ENCODE data around the gene HS6ST3. TPM values are rescaled to one million over a fixed set of nuclear protein-coding genes. Genes with fewer than 3 reads are reported as not detected.

The HS6ST3 gene
- total and polyA plus RNA-seq, 5 donors from 2014 or later, result not detected

DNA sequence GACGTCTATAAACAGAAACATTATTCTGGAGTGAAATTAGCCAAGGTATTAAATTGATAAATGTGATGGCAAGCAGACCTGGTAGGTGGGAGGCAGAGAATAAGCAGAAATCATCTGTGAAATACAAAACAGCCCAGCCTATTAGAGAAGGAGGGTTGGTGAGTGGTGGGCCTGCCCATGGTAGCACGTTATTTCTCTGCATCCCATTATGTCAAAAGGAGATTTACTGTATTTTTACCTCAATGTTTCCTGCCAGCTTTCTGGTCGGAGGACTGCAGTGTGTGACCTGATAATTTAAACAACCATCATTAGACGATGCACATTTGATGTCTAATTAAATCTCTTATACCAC is 703.5 kb downstream of the HS6ST3 start:
- no peak overlapping the region for H3K4me3 ChIP-seq (ENCODE audit: low read depth, low read length)
- no peak overlapping the region for H3K27ac ChIP-seq (ENCODE audit: insufficient read depth, low read length, poor library complexity, severe bottlenecking)
- Mint-ChIP-seq H3K27me3 (no peaks in the 10 kb centered on the region), H3K9me3 (peaks cover 0 to 5% (median 0%) of the 10 kb centered on the region in 7 donors), H3K27ac (no peak overlapping the region), H3K36me3 (no peaks in the 10 kb centered on the region), H3K4me1 (no peaks in the 10 kb centered on the region), H3K4me3 (no peak overlapping the region)
- H3K4me1 ChIP-seq (ENCODE audit: control insufficient read depth, insufficient read depth, low read length, poor library complexity, severe bottlenecking), result no peaks in the 10 kb centered on the region
- no peaks in the 10 kb centered on the region for H3K27me3 ChIP-seq (ENCODE audit: control insufficient read depth, insufficient read depth, low read length)
- ATAC-seq (ENCODE audit: low read depth in 2 of 2), result no peak
- H3K9me3 ChIP-seq (ENCODE audit: control insufficient read depth in 2 of 2, low read length in 2 of 2), result no peaks in the 10 kb centered on the region
- no peaks in the 10 kb centered on the region for H3K36me3 ChIP-seq (ENCODE audit: control insufficient read depth, insufficient read depth, low read length)
- no peak for DNase-seq

DNA sequence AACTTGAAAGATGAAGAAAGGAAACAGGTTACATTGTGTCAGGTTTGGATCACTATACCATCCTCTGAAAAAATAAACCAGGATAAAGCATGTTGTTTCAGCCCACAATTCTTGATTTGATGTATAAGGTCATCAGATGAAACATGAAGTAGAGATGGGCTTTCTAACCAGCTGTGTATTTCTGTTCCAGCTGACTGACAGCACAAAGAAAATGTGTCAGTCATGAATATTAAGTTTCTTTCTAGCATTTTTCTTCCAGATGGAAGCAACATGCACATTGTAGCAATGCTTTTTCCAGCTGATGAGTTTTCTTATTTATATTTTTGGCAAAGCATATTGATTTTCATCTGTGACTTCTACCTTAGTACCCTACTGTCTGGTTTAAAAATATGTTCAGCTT is 704.8 kb downstream of the HS6ST3 start:
- H3K4me3 Mint-ChIP-seq, result no peak overlapping the region
- no peaks in the 10 kb centered on the region for H3K36me3 Mint-ChIP-seq
- Histone ChIP-seq H3K27ac (ENCODE audit: insufficient read depth, low read length, poor library complexity, severe bottlenecking) (no peak overlapping the region), H3K4me3 (ENCODE audit: low read depth, low read length) (no peak overlapping the region), H3K36me3 (ENCODE audit: control insufficient read depth, insufficient read depth, low read length) (no peaks in the 10 kb centered on the region), H3K27me3 (ENCODE audit: control insufficient read depth, insufficient read depth, low read length) (no peaks in the 10 kb centered on the region), H3K9me3 (ENCODE audit: control insufficient read depth in 2 of 2, low read length in 2 of 2) (no peaks in the 10 kb centered on the region), H3K4me1 (ENCODE audit: control insufficient read depth, insufficient read depth, low read length, poor library complexity, severe bottlenecking) (no peaks in the 10 kb centered on the region)
- H3K27me3 Mint-ChIP-seq, result no peaks in the 10 kb centered on the region
- ATAC-seq (ENCODE audit: low read depth in 2 of 2) (no peak), DNase-seq (no peak)
- H3K27ac Mint-ChIP-seq, result no peak overlapping the region
- peaks cover 0 to 5% (median 0%) of the 10 kb centered on the region in 7 donors for H3K9me3 Mint-ChIP-seq
- H3K4me1 Mint-ChIP-seq, result no peaks in the 10 kb centered on the region

DNA sequence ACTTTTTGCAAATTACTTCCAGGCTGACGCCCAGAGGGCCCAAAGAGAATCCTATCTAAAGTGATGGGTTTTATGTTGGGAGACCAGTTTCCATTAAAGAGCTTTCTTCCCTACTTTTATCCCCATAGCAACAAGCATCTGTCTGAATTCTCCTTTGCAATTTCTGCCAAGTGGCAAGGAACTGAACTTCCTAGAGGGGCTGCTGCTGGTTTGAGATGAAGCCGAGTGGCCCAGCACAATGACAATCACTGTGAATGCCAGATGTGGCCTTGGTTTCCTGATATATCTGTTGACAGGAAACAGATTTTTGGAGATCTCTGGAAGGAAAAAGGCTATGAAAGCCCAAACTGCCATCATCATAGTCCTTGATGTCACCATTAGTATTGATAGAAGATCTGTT is 705.8 kb downstream of the HS6ST3 start:
- DNase-seq (no peak), ATAC-seq (ENCODE audit: low read depth in 2 of 2) (no peak)
- no peaks in the 10 kb centered on the region for H3K4me1 Mint-ChIP-seq
- Histone ChIP-seq H3K4me3 (ENCODE audit: low read depth, low read length) (no peak overlapping the region), H3K27me3 (ENCODE audit: control insufficient read depth, insufficient read depth, low read length) (no peaks in the 10 kb centered on the region), H3K36me3 (ENCODE audit: control insufficient read depth, insufficient read depth, low read length) (no peaks in the 10 kb centered on the region), H3K9me3 (ENCODE audit: control insufficient read depth in 2 of 2, low read length in 2 of 2) (no peaks in the 10 kb centered on the region), H3K27ac (ENCODE audit: insufficient read depth, low read length, poor library complexity, severe bottlenecking) (no peak overlapping the region), H3K4me1 (ENCODE audit: control insufficient read depth, insufficient read depth, low read length, poor library complexity, severe bottlenecking) (no peaks in the 10 kb centered on the region)
- peaks cover 0 to 5% (median 0%) of the 10 kb centered on the region in 7 donors for H3K9me3 Mint-ChIP-seq
- H3K4me3 Mint-ChIP-seq, result no peak overlapping the region
- H3K36me3 Mint-ChIP-seq, result no peaks in the 10 kb centered on the region
- no peaks in the 10 kb centered on the region for H3K27me3 Mint-ChIP-seq
- no peak overlapping the region for H3K27ac Mint-ChIP-seq

DNA sequence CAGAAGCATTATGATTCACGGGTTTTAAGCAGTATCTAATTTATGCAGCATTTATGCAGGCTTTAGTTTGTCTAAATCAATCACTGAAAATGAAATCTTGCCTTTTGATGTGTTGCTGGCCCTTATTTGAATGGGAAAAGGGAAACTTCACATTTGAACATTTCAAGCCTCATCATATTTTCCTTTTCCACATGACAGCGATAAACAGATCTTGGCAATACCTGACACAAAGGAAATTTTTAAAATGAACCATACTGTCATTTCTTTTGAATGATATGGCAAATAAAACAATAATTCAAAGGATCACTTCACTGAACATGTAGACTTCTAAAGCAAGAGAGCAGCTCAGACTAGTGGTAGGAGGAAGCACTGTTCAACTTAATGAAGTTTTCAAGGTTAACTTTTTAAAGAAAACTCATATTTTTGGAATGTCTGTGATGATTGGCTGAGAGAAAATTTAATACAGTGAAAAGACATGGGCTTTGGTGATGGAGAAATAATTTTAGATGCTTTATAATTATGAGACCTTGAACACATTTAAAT is 706.3 kb downstream of the HS6ST3 start:
- H3K4me3 ChIP-seq (ENCODE audit: low read depth, low read length), result no peak overlapping the region
- ATAC-seq (ENCODE audit: low read depth in 2 of 2) (no peak), DNase-seq (no peak)
- Mint-ChIP-seq H3K27me3 (no peaks in the 10 kb centered on the region), H3K9me3 (peaks cover 0 to 8% (median 0%) of the 10 kb centered on the region in 7 donors), H3K4me1 (no peaks in the 10 kb centered on the region), H3K4me3 (no peak overlapping the region), H3K36me3 (no peaks in the 10 kb centered on the region), H3K27ac (no peak overlapping the region)
- no peaks in the 10 kb centered on the region for H3K4me1 ChIP-seq (ENCODE audit: control insufficient read depth, insufficient read depth, low read length, poor library complexity, severe bottlenecking)
- H3K27me3 ChIP-seq (ENCODE audit: control insufficient read depth, insufficient read depth, low read length), result no peaks in the 10 kb centered on the region
- no peaks in the 10 kb centered on the region for H3K36me3 ChIP-seq (ENCODE audit: control insufficient read depth, insufficient read depth, low read length)
- no peaks in the 10 kb centered on the region for H3K9me3 ChIP-seq (ENCODE audit: control insufficient read depth in 2 of 2, low read length in 2 of 2)
- no peak overlapping the region for H3K27ac ChIP-seq (ENCODE audit: insufficient read depth, low read length, poor library complexity, severe bottlenecking)

DNA sequence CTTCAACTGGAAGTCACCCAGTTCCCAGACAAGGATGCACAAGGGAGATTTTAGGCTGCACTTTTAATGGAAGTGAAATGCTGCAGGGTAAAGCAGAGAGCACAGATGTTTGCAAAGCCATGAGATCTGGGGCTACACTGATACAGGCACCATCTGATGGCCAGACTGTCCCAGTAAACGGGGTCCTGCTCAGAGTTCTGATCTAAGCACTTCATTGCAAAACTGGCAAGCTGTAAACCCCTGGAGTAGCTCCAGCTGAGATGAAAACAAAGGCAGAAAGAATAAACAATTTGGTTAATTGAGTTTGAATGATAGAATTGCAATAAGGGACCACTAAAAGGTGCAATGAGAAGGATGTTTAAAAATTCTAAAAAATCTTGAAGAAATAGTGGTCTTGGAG is 707.2 kb downstream of the HS6ST3 start:
- Histone ChIP-seq H3K36me3 (ENCODE audit: control insufficient read depth, insufficient read depth, low read length) (no peaks in the 10 kb centered on the region), H3K27me3 (ENCODE audit: control insufficient read depth, insufficient read depth, low read length) (no peaks in the 10 kb centered on the region), H3K9me3 (ENCODE audit: control insufficient read depth in 2 of 2, low read length in 2 of 2) (no peaks in the 10 kb centered on the region), H3K27ac (ENCODE audit: insufficient read depth, low read length, poor library complexity, severe bottlenecking) (no peak overlapping the region), H3K4me1 (ENCODE audit: control insufficient read depth, insufficient read depth, low read length, poor library complexity, severe bottlenecking) (no peaks in the 10 kb centered on the region), H3K4me3 (ENCODE audit: low read depth, low read length) (no peak overlapping the region)
- Mint-ChIP-seq H3K27me3 (no peaks in the 10 kb centered on the region), H3K9me3 (peaks cover 0 to 8% (median 0%) of the 10 kb centered on the region in 7 donors), H3K4me1 (no peaks in the 10 kb centered on the region), H3K4me3 (no peak overlapping the region), H3K27ac (no peak overlapping the region), H3K36me3 (no peaks in the 10 kb centered on the region)
- DNase-seq (no peak), ATAC-seq (ENCODE audit: low read depth in 2 of 2) (no peak)

DNA sequence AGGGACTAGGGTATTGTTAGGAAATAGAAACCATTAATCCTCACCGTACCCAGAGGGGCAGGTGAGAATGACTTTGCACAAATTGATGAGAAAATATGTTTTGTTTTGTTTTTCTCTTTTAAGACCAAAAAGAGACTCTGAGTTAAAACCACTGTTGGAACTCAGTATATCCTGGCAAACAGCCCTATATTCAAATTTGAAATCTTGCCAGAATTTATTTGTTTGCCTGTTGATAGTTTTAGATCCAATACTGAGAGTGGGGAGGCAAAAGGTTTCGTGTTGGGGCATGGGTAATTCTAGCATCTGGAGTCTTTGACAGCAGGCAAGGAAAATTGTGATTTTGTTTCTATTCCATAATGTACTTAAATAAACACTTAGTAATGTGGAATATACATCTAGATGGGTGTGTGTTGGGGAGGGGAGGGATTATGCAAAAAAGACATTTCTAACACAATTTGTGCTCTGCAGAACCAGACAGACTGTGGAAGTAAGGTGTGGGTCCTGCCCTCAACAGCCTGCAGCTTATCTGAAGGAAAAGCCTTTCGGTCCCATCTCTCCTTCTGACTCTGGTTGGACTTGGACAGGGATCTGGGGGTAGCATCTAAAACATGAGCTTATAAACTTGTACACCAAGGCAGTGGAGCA is 713.7 kb downstream of the HS6ST3 start:
- H3K9me3 Mint-ChIP-seq, result peaks cover 0 to 10% (median 3%) of the 10 kb centered on the region in 7 donors
- no peaks in the 10 kb centered on the region for H3K4me1 Mint-ChIP-seq
- H3K27ac Mint-ChIP-seq, result no peak overlapping the region
- H3K4me1 ChIP-seq (ENCODE audit: control insufficient read depth, insufficient read depth, low read length, poor library complexity, severe bottlenecking), result no peaks in the 10 kb centered on the region
- H3K4me3 Mint-ChIP-seq, result no peak overlapping the region
- no peak overlapping the region for H3K27ac ChIP-seq (ENCODE audit: insufficient read depth, low read length, poor library complexity, severe bottlenecking)
- no peaks in the 10 kb centered on the region for H3K36me3 ChIP-seq (ENCODE audit: control insufficient read depth, insufficient read depth, low read length)
- H3K27me3 Mint-ChIP-seq, result no peaks in the 10 kb centered on the region
- DNase-seq, result no peak
- H3K4me3 ChIP-seq (ENCODE audit: low read depth, low read length), result no peak overlapping the region
- no peak for ATAC-seq (ENCODE audit: low read depth in 2 of 2)
- H3K36me3 Mint-ChIP-seq, result no peaks in the 10 kb centered on the region
- no peaks in the 10 kb centered on the region for H3K27me3 ChIP-seq (ENCODE audit: control insufficient read depth, insufficient read depth, low read length)
- no peaks in the 10 kb centered on the region for H3K9me3 ChIP-seq (ENCODE audit: control insufficient read depth in 2 of 2, low read length in 2 of 2)

DNA sequence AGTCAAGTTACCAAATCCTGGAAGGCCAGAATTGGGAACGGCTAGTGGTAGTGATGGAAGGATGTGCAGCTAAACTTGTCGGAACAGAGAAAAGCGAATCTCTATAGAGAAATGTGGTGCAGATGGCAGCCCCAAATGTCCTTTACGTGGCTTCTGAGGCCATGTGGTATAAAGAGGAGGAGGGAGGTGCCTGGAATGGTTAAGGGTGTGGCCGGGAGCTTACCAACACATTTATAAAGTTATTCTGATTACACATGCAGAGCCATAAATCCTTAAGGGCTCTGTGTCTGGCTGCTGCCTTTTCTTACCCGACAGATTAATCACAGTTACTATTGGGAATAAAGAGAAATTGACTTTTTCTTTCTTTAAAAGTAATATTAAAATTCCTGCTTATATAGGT is 714.3 kb downstream of the HS6ST3 start:
- no peaks in the 10 kb centered on the region for H3K9me3 ChIP-seq (ENCODE audit: control insufficient read depth in 2 of 2, low read length in 2 of 2)
- Mint-ChIP-seq H3K9me3 (peaks cover 0 to 10% (median 3%) of the 10 kb centered on the region in 7 donors), H3K4me3 (no peak overlapping the region), H3K4me1 (no peaks in the 10 kb centered on the region), H3K36me3 (no peaks in the 10 kb centered on the region), H3K27me3 (no peaks in the 10 kb centered on the region), H3K27ac (no peak overlapping the region)
- ATAC-seq (ENCODE audit: low read depth in 2 of 2), result no peak
- H3K36me3 ChIP-seq (ENCODE audit: control insufficient read depth, insufficient read depth, low read length), result no peaks in the 10 kb centered on the region
- H3K27me3 ChIP-seq (ENCODE audit: control insufficient read depth, insufficient read depth, low read length), result no peaks in the 10 kb centered on the region
- no peak overlapping the region for H3K4me3 ChIP-seq (ENCODE audit: low read depth, low read length)
- no peaks in the 10 kb centered on the region for H3K4me1 ChIP-seq (ENCODE audit: control insufficient read depth, insufficient read depth, low read length, poor library complexity, severe bottlenecking)
- no peak for DNase-seq
- no peak overlapping the region for H3K27ac ChIP-seq (ENCODE audit: insufficient read depth, low read length, poor library complexity, severe bottlenecking)

DNA sequence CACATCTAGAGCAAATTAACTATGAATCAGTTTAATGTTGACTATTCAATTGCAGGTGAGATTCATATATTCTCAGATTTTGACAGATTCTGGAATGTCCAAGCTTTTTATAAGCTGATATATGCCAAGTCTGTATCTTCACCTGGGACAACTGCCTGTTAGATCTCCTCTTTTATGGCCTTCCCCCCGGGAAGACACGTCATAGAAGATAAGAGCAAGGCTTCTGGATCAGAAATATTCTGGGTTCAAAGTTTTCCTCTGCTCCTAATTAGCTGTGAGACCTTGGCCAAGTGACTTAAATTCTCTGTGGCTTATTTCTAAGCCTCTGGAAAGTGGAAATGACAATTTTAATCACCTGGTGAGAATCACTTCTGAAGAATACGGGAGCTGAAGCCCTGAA is 716.8 kb downstream of the HS6ST3 start:
- Mint-ChIP-seq H3K4me1 (no peaks in the 10 kb centered on the region), H3K36me3 (no peaks in the 10 kb centered on the region), H3K27ac (no peak overlapping the region), H3K4me3 (no peak overlapping the region), H3K9me3 (peaks cover 0 to 7% (median 2%) of the 10 kb centered on the region in 7 donors), H3K27me3 (no peaks in the 10 kb centered on the region)
- Histone ChIP-seq H3K4me1 (ENCODE audit: control insufficient read depth, insufficient read depth, low read length, poor library complexity, severe bottlenecking) (no peaks in the 10 kb centered on the region), H3K27ac (ENCODE audit: insufficient read depth, low read length, poor library complexity, severe bottlenecking) (no peak overlapping the region), H3K4me3 (ENCODE audit: low read depth, low read length) (no peak overlapping the region), H3K36me3 (ENCODE audit: control insufficient read depth, insufficient read depth, low read length) (no peaks in the 10 kb centered on the region), H3K27me3 (ENCODE audit: control insufficient read depth, insufficient read depth, low read length) (no peaks in the 10 kb centered on the region), H3K9me3 (ENCODE audit: control insufficient read depth in 2 of 2, low read length in 2 of 2) (no peaks in the 10 kb centered on the region)
- no peak for DNase-seq
- no peak for ATAC-seq (ENCODE audit: low read depth in 2 of 2)
